IMR-90 (cell line): ENCODE measurements around the gene LOC101059915.

Source experiments
- ATAC-seq: fragments of 200-7000 bp; cut with Tn5 transposase; 2 replicates; pipeline ENCODE4 v1.9.1; 2020; ENCODE audit warnings: low read depth, mild to moderate bottlenecking, moderate library complexity
- BruUV-seq: library from RNA; stranded (reverse); fragments of 400-500 nt; replicated peaks from 2 replicates; lab custom pipeline; 2021; lab: Mats Ljungman, UMichigan
- CTCF ChIA-PET: fragments of 300-600 bp; formaldehyde crosslinking; extraction: SDS; loops from one replicate; lab custom pipeline; 2021; ENCODE audit warnings: antibody characterized with exemption; lab: Yijun Ruan, JAX
- POLR2A ChIA-PET: fragments of 300-600 bp; sonication (Branson Sonifier 250); formaldehyde crosslinking; loops from one replicate; lab custom pipeline; 2022; ENCODE audit warnings: antibody characterized with exemption; ENCODE audit not compliant: unreplicated experiment; lab: Charles Lee
- DNase-seq: peaks from one replicate; pipeline ENCODE4 v3.0.0; 2013
- H2AFZ ChIP-seq: replicated peaks from 2 replicates; pipeline ENCODE3; 2013; ENCODE audit warnings: low read length, mild to moderate bottlenecking; ENCODE audit not compliant: poor library complexity
- H2AK5ac ChIP-seq: 2 replicates; pipeline ENCODE4 v1.6.1; 2013; ENCODE audit warnings: low read depth, low read length, inconsistent platforms
- H2AK9ac ChIP-seq: replicated peaks from 2 replicates; pipeline ENCODE3; 2013; ENCODE audit warnings: mild to moderate bottlenecking, low read depth, low read length, moderate library complexity; ENCODE audit not compliant: poor library complexity
- H2BK120ac ChIP-seq: 2 replicates; pipeline ENCODE4 v1.6.1; 2013; ENCODE audit warnings: low read depth, low read length, inconsistent platforms
- H2BK15ac ChIP-seq: 3 replicates; pipeline ENCODE4 v1.6.1; 2013; ENCODE audit warnings: low read depth, low read length, inconsistent platforms
- H2BK20ac ChIP-seq: 2 replicates; pipeline ENCODE4 v1.6.1; 2013; ENCODE audit warnings: low read depth, mild to moderate bottlenecking, inconsistent platforms, low read length, moderate library complexity
- H2BK5ac ChIP-seq: 2 replicates; pipeline ENCODE4 v1.6.1; 2013; ENCODE audit warnings: mild to moderate bottlenecking, low read depth, low read length, inconsistent platforms; ENCODE audit not compliant: poor library complexity, severe bottlenecking
- H3K14ac ChIP-seq: replicated peaks from 2 replicates; pipeline ENCODE4 v1.6.1; 2013; ENCODE audit warnings: low read depth, low read length, inconsistent platforms
- H3K18ac ChIP-seq: 2 replicates; pipeline ENCODE4 v1.6.1; 2013; ENCODE audit warnings: low read depth, low read length, control low read depth
- H3K23ac ChIP-seq: 2 replicates; pipeline ENCODE4 v1.6.1; 2013; ENCODE audit warnings: low read depth, low read length, inconsistent platforms
- H3K27ac ChIP-seq: 2 replicates; pipeline ENCODE4 v1.5.1; 2013; ENCODE audit warnings: mild to moderate bottlenecking, control low read depth, low read length; ENCODE audit not compliant: insufficient read depth
- H3K27me3 ChIP-seq: 2 replicates; pipeline ENCODE4 v1.6.1; 2013; ENCODE audit warnings: low read length; ENCODE audit not compliant: control insufficient read depth, insufficient read depth
- H3K36me3 ChIP-seq: 2 replicates; pipeline ENCODE4 v1.6.1; 2013; ENCODE audit warnings: low read length, mixed read lengths; ENCODE audit not compliant: control insufficient read depth, insufficient read depth
- H3K4ac ChIP-seq: 2 replicates; pipeline ENCODE4 v1.6.1; 2013; ENCODE audit warnings: low read depth, low read length, inconsistent platforms
- H3K4me1 ChIP-seq: 2 replicates; pipeline ENCODE4 v1.6.1; 2013; ENCODE audit warnings: low read length, mixed read lengths; ENCODE audit not compliant: control insufficient read depth, insufficient read depth
- H3K4me2 ChIP-seq: 2 replicates; pipeline ENCODE4 v1.6.1; 2013; ENCODE audit warnings: low read depth, mild to moderate bottlenecking, control low read depth, low read length, moderate library complexity
- H3K4me3 ChIP-seq: 2 replicates; pipeline ENCODE4 v1.5.1; 2013; ENCODE audit warnings: low read depth, mild to moderate bottlenecking, control low read depth, low read length, moderate library complexity; ENCODE audit not compliant: insufficient read depth
- H3K56ac ChIP-seq: 2 replicates; pipeline ENCODE4 v1.6.1; 2013; ENCODE audit warnings: low read length, inconsistent platforms; ENCODE audit not compliant: insufficient read depth; ENCODE audit errors: extremely low read depth
- H3K79me1 ChIP-seq, 2 experiments: 2 replicates each; pipeline ENCODE4 v1.6.1; 2013; ENCODE audit warnings: low read length in 2 of 2, inconsistent platforms in 1 of 2, low read depth in 1 of 2
- H3K9ac ChIP-seq: 2 replicates; pipeline ENCODE4 v1.6.1; 2013; ENCODE audit warnings: low read depth, low read length, control low read depth
- H3K9me1 ChIP-seq: 2 replicates; pipeline ENCODE4 v1.6.1; 2013; ENCODE audit warnings: low read length, inconsistent platforms; ENCODE audit not compliant: insufficient read depth
- H3K9me3 ChIP-seq: 2 replicates; pipeline ENCODE4 v1.6.1; 2013; ENCODE audit warnings: low read length; ENCODE audit not compliant: control insufficient read depth, insufficient read depth
- H4K20me1 ChIP-seq: 2 replicates; pipeline ENCODE4 v1.6.1; 2013; ENCODE audit warnings: low read length, inconsistent platforms; ENCODE audit not compliant: insufficient read depth
- H4K5ac ChIP-seq: 2 replicates; pipeline ENCODE4 v1.6.1; 2013; ENCODE audit warnings: mild to moderate bottlenecking, low read depth, low read length, control low read depth
- H4K8ac ChIP-seq, 2 experiments: 2 replicates each; pipeline ENCODE4 v1.6.1; 2013; ENCODE audit warnings: low read depth in 2 of 2, low read length in 2 of 2, control low read depth in 1 of 2, inconsistent platforms in 1 of 2
- H4K91ac ChIP-seq: 2 replicates; pipeline ENCODE4 v1.6.1; 2013; ENCODE audit warnings: low read depth, low read length, inconsistent platforms; ENCODE audit not compliant: insufficient read depth
- BHLHE40 ChIP-seq: fragments of 150-350 bp; IDR thresholded peaks from 2 replicates; pipeline ENCODE4 v1.6.1; 2016; ENCODE audit warnings: mild to moderate bottlenecking, low read depth, low read length
- CEBPB ChIP-seq: IDR thresholded peaks from 2 replicates; pipeline ENCODE4 v1.6.1; 2012; ENCODE audit warnings: low read depth, low read length, improper control_type of control experiment
- CHD1 ChIP-seq: IDR thresholded peaks from 2 replicates; pipeline ENCODE4 v1.6.1; 2012; ENCODE audit warnings: low read depth, low read length, improper control_type of control experiment
- CTCF ChIP-seq: conservative IDR thresholded peaks from 2 replicates; pipeline ENCODE4 v1.5.1; 2012; ENCODE audit warnings: mild to moderate bottlenecking, low read depth, low read length, improper control_type of control experiment
- FOS ChIP-seq: fragments of 150-350 bp; IDR thresholded peaks from 2 replicates; pipeline ENCODE4 v1.6.1; 2016; ENCODE audit warnings: low read depth, low read length
- MAFK ChIP-seq: IDR thresholded peaks from 2 replicates; pipeline ENCODE4 v1.6.1; 2012; ENCODE audit warnings: low read depth, low read length, improper control_type of control experiment
- MAZ ChIP-seq: IDR thresholded peaks from 2 replicates; pipeline ENCODE4 v1.6.1; 2012; ENCODE audit warnings: low read depth, mild to moderate bottlenecking, low read length, improper control_type of control experiment, moderate library complexity, borderline replicate concordance
- MXI1 ChIP-seq: IDR thresholded peaks from 2 replicates; pipeline ENCODE4 v1.6.1; 2012; ENCODE audit warnings: low read depth, mild to moderate bottlenecking, low read length, moderate library complexity, borderline replicate concordance
- NFE2L2 ChIP-seq: fragments of 150-350 bp; IDR thresholded peaks from 2 replicates; pipeline ENCODE4 v1.6.1; 2016; ENCODE audit warnings: low read depth, mild to moderate bottlenecking, low read length
- POLR2A ChIP-seq: IDR thresholded peaks from 2 replicates; pipeline ENCODE4 v1.6.1; 2012; ENCODE audit warnings: mild to moderate bottlenecking, low read depth, low read length
- RAD21 ChIP-seq: IDR thresholded peaks from 2 replicates; pipeline ENCODE4 v1.6.1; 2012; ENCODE audit warnings: low read length, improper control_type of control experiment
- RCOR1 ChIP-seq: IDR thresholded peaks from 2 replicates; pipeline ENCODE4 v1.6.1; 2012; ENCODE audit warnings: mild to moderate bottlenecking, low read length, improper control_type of control experiment; ENCODE audit not compliant: insufficient replicate concordance
- RFX5 ChIP-seq: IDR thresholded peaks from 2 replicates; pipeline ENCODE4 v1.8.0; 2012; ENCODE audit warnings: low read depth, mild to moderate bottlenecking, low read length, moderate library complexity
- SMC3 ChIP-seq: fragments of 150-350 bp; IDR thresholded peaks from 2 replicates; pipeline ENCODE4 v1.6.1; 2016; ENCODE audit warnings: low read depth, mild to moderate bottlenecking, antibody characterized with exemption, low read length, moderate library complexity
- USF2 ChIP-seq: fragments of 150-350 bp; IDR thresholded peaks from 2 replicates; pipeline ENCODE4 v1.6.1; 2017; ENCODE audit warnings: mild to moderate bottlenecking, antibody characterized with exemption, low read length, low read depth
- WGBS, 2 experiments: methylation state at CpG; one replicate each; pipeline versions ENCODE4 v1.1.5 to v1.1.7; 2013; ENCODE audit warnings: missing lambda C conversion rate in 2 of 2; ENCODE audit not compliant: insufficient read length in 1 of 2; ENCODE audit errors: extremely low coverage in 2 of 2; 5-methylcytosine and 5-hydroxymethylcytosine counted together
- dilution Hi-C: fragments of 300-500 bp; cut with HindIII; formaldehyde crosslinking; loops from one replicate; pipeline ENCODE4 v1.14.3; 2018; ENCODE audit warnings: low sequenced_read_pairs; ENCODE audit not compliant: unreplicated experiment
- in situ Hi-C: fragments of 300-500 bp; cut with MboI; formaldehyde crosslinking; loops from 3 replicates; pipeline ENCODE4 v1.14.3; 2019; ENCODE audit warnings: low sequenced_read_pairs, inconsistent platforms, mixed read lengths
- intact Hi-C: fragments of 100-400 bp; cut with micrococcal nuclease; formaldehyde crosslinking; loops from 2 replicates; pipeline ENCODE4 v1.10.0; 2022
- TF ChIP-seq, protein P1 (sequence below): fragments of 150-350 bp; IDR thresholded peaks from 2 replicates; pipeline ENCODE4 v1.6.1; 2016; ENCODE audit warnings: low read depth, mild to moderate bottlenecking, low read length, moderate library complexity, borderline replicate concordance

Gene LOC101059915

GRCh38 chrX:71665747-71666146 is 1.6 kb upstream of the LOC101059915 start:
- ATAC-seq: no peak
- Histone ChIP-seq H4K8ac (no peak overlapping the region), H3K4me1 (no peaks in the 10 kb centered on the region), H3K4ac (no peak overlapping the region), H3K9me3 (peaks cover 2% of the 10 kb centered on the region; the same call in 1 of the 2 replicates), H3K18ac (no peak overlapping the region), H3K27me3 (peaks cover 6% of the 10 kb centered on the region; the same call in 1 of the 2 replicates), H3K4me2 (no peak overlapping the region), H3K4me3 (no peak overlapping the region), H4K20me1 (no peaks in the 10 kb centered on the region), H3K9me1 (no peaks in the 10 kb centered on the region), H2BK120ac (no peak overlapping the region), H2AK5ac (no peak overlapping the region), H3K36me3 (no peaks in the 10 kb centered on the region), H2BK15ac (no peak overlapping the region), H3K23ac (no peak overlapping the region), H2BK20ac (no peak overlapping the region), H3K27ac (no peak overlapping the region), H2AK9ac (no peak overlapping the region), H3K14ac (no peak overlapping the region), H4K91ac (no peak overlapping the region), H3K56ac (no peak overlapping the region), H4K5ac (no peak overlapping the region), H3K9ac (no peak overlapping the region), H3K79me1 (no peaks in the 10 kb centered on the region), H2BK5ac (no peak overlapping the region), H2AFZ (no peak overlapping the region)
- CTCF ChIA-PET: no interaction called here
- BruUV-seq: no TSS peak
- intact Hi-C loops: no loop called here
- POLR2A ChIA-PET: no interaction called here
- WGBS, 2 experiments: 61% methylated on average over 5 of the region's 10 CpGs; no CpG with 5 or more reads in 1 of the 2 experiments
- no peak for DNase-seq
- dilution Hi-C loops: no loop called here
- in situ Hi-C loops: loop anchor here (25.0 kb wide), 1 partner anchor 197 kb away; no protein-coding TSS in a partner anchor
- TF ChIP-seq RAD21 (no peak), RCOR1 (no peak), CHD1 (no peak), BHLHE40 (no peak), CTCF (no peak), FOS (no peak), MXI1 (no peak), CEBPB (no peak), MAZ (no peak), SMC3 (no peak), NFE2L2 (no peak), POLR2A (no peak), USF2 (no peak), RFX5 (no peak), MAFK (no peak)
- TF ChIP-seq, protein P1, sequence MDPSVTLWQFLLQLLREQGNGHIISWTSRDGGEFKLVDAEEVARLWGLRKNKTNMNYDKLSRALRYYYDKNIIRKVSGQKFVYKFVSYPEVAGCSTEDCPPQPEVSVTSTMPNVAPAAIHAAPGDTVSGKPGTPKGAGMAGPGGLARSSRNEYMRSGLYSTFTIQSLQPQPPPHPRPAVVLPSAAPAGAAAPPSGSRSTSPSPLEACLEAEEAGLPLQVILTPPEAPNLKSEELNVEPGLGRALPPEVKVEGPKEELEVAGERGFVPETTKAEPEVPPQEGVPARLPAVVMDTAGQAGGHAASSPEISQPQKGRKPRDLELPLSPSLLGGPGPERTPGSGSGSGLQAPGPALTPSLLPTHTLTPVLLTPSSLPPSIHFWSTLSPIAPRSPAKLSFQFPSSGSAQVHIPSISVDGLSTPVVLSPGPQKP: no peak
